H1 (cell line): ENCODE measurements around the gene CNBP. TPM values are rescaled to one million over a fixed set of nuclear protein-coding genes. Genes with fewer than 3 reads are reported as not detected.

Experiments
- ATF2 ChIP-seq: IDR thresholded peaks from 2 replicates; pipeline ENCODE4 v1.6.1; 2012; ENCODE audit warnings: low read length, inconsistent platforms
- KDM4A ChIP-seq: IDR thresholded peaks from one replicate; pipeline ENCODE4 v1.7.1; 2012; ENCODE audit warnings: low read depth, mild to moderate bottlenecking, moderate library complexity, low read length, inconsistent platforms; ENCODE audit not compliant: severe bottlenecking
- RAD21 ChIP-seq, 2 experiments: IDR thresholded peaks in 1 of 2; conservative IDR thresholded peaks in 1 of 2; 2 replicates each; pipeline ENCODE4 v1.6.1; 2011; ENCODE audit warnings: low read depth in 2 of 2, low read length in 2 of 2, improper control_type of control experiment in 1 of 2, inconsistent platforms in 1 of 2, mild to moderate bottlenecking in 1 of 2, moderate library complexity in 1 of 2
- SP1 ChIP-seq: IDR thresholded peaks from 2 replicates; pipeline ENCODE4 v1.6.1; 2011; ENCODE audit warnings: low read depth, low read length
- SP2 ChIP-seq: IDR thresholded peaks from 2 replicates; pipeline ENCODE4 v1.6.1; 2012; ENCODE audit warnings: mild to moderate bottlenecking, low read length, inconsistent platforms
- SP4 ChIP-seq: IDR thresholded peaks from 2 replicates; pipeline ENCODE4 v1.6.1; 2012; ENCODE audit warnings: low read length, inconsistent platforms
- polyA plus RNA-seq, 7 experiments: library from polyadenylated mRNA; depleted of rRNA in 3 of 7; stranded (reverse) in 5 of 7; unstranded in 2 of 7; fragments of >200 nt in 5 of 7; fragments of 200-250 nt in 2 of 7; gene quantifications; 1 replicate in 5 of 7; 2 replicates in 1 of 7; 4 replicates in 1 of 7; pipeline versions ENCODE4 v1.2.1 to v1.2.3, GENCODE V29; 2011 to 2013; ENCODE audit warnings: missing spikeins in 2 of 7, mixed read lengths in 2 of 7
- total RNA-seq: library from RNA; stranded (reverse); fragmentation: NEBNext Ultra II Directional; extraction: Animal tissue kit (Norgen Biotek cat#: 25700); gene quantifications from 2 replicates; pipeline ENCODE4 v1.2.1, GENCODE V29; 2021
- TF ChIP-seq, protein P1 (sequence below): fragments of 300-600 bp; sonication (generic); IDR thresholded peaks from 2 replicates; pipeline ENCODE4 v1.7.1; 2012; ENCODE audit warnings: low read length, moderate library complexity, mild to moderate bottlenecking, inconsistent platforms; ENCODE audit not compliant: insufficient replicate concordance

CNBP gene
- total and polyA plus RNA-seq, 2 of the 8 experiments (the other 6 are each of a cell fraction or from before 2014, with no cell fraction given), result 315 to 371 TPM

DNA sequence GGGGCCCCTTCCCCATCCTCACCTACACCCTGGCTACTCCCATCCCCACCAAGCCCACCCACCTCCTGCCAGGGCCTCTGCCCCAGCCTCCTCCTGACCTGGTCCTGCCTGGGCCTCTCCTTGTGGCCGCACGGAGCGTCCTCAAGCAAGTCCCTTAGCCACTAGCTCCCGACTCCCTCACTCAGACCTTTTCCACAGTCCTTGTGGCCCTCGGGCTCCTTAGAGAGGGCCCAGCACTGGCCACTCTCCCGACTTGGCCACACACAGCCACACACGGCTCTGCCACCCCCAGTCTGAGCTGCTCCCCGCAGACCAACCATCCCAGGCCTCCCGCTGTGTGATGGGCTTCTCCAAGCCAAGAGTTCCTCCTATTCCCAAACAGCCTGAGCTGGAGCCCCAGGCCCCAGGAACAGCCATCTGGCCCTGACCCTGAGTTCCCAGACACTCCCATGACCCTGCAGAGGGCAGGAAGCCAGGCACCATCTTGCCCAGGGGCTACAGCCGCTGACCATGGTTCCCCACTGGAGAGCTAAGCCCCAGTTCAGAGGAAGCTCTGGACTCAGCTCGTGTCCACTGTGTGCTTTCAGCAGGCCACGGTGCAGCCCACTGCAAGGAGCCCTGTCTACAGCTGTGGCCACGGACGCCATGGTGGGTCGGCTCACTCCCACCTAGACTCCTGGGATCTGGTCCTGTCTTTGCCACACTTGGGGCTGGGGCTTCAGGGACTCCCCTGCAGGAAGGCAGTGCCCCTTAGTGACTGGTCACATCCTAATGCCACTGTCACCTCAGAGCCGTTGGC, 55.1 kb downstream of the CNBP start (continued):
- TF ChIP-seq, protein P1, sequence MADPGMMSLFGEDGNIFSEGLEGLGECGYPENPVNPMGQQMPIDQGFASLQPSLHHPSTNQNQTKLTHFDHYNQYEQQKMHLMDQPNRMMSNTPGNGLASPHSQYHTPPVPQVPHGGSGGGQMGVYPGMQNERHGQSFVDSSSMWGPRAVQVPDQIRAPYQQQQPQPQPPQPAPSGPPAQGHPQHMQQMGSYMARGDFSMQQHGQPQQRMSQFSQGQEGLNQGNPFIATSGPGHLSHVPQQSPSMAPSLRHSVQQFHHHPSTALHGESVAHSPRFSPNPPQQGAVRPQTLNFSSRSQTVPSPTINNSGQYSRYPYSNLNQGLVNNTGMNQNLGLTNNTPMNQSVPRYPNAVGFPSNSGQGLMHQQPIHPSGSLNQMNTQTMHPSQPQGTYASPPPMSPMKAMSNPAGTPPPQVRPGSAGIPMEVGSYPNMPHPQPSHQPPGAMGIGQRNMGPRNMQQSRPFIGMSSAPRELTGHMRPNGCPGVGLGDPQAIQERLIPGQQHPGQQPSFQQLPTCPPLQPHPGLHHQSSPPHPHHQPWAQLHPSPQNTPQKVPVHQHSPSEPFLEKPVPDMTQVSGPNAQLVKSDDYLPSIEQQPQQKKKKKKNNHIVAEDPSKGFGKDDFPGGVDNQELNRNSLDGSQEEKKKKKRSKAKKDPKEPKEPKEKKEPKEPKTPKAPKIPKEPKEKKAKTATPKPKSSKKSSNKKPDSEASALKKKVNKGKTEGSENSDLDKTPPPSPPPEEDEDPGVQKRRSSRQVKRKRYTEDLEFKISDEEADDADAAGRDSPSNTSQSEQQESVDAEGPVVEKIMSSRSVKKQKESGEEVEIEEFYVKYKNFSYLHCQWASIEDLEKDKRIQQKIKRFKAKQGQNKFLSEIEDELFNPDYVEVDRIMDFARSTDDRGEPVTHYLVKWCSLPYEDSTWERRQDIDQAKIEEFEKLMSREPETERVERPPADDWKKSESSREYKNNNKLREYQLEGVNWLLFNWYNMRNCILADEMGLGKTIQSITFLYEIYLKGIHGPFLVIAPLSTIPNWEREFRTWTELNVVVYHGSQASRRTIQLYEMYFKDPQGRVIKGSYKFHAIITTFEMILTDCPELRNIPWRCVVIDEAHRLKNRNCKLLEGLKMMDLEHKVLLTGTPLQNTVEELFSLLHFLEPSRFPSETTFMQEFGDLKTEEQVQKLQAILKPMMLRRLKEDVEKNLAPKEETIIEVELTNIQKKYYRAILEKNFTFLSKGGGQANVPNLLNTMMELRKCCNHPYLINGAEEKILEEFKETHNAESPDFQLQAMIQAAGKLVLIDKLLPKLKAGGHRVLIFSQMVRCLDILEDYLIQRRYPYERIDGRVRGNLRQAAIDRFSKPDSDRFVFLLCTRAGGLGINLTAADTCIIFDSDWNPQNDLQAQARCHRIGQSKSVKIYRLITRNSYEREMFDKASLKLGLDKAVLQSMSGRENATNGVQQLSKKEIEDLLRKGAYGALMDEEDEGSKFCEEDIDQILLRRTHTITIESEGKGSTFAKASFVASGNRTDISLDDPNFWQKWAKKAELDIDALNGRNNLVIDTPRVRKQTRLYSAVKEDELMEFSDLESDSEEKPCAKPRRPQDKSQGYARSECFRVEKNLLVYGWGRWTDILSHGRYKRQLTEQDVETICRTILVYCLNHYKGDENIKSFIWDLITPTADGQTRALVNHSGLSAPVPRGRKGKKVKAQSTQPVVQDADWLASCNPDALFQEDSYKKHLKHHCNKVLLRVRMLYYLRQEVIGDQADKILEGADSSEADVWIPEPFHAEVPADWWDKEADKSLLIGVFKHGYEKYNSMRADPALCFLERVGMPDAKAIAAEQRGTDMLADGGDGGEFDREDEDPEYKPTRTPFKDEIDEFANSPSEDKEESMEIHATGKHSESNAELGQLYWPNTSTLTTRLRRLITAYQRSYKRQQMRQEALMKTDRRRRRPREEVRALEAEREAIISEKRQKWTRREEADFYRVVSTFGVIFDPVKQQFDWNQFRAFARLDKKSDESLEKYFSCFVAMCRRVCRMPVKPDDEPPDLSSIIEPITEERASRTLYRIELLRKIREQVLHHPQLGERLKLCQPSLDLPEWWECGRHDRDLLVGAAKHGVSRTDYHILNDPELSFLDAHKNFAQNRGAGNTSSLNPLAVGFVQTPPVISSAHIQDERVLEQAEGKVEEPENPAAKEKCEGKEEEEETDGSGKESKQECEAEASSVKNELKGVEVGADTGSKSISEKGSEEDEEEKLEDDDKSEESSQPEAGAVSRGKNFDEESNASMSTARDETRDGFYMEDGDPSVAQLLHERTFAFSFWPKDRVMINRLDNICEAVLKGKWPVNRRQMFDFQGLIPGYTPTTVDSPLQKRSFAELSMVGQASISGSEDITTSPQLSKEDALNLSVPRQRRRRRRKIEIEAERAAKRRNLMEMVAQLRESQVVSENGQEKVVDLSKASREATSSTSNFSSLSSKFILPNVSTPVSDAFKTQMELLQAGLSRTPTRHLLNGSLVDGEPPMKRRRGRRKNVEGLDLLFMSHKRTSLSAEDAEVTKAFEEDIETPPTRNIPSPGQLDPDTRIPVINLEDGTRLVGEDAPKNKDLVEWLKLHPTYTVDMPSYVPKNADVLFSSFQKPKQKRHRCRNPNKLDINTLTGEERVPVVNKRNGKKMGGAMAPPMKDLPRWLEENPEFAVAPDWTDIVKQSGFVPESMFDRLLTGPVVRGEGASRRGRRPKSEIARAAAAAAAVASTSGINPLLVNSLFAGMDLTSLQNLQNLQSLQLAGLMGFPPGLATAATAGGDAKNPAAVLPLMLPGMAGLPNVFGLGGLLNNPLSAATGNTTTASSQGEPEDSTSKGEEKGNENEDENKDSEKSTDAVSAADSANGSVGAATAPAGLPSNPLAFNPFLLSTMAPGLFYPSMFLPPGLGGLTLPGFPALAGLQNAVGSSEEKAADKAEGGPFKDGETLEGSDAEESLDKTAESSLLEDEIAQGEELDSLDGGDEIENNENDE, result no peak
- TF ChIP-seq RAD21 (IDR thresholded peaks at IDR 0.05 in 1 of 2, conservative IDR thresholded peaks at IDR 0.05 in 1 of 2; ENCODE audit: low read depth in 2 of 2, low read length in 2 of 2) (no peak), SP4 (no peak), SP1 (no peak), ATF2 (no peak), KDM4A (no peak), SP2 (no peak)
